GM21381 (cell line): ENCODE data around the gene ZBTB38.

ENCODE experiments used
- ATAC-seq: cut with Tn5 transposase; IDR thresholded peaks from one replicate; pipeline ENCODE4 v1.9.1; 2021; ENCODE audit warnings: mild to moderate bottlenecking, moderate library complexity; ENCODE audit not compliant: unreplicated experiment

Gene ZBTB38

DNA sequence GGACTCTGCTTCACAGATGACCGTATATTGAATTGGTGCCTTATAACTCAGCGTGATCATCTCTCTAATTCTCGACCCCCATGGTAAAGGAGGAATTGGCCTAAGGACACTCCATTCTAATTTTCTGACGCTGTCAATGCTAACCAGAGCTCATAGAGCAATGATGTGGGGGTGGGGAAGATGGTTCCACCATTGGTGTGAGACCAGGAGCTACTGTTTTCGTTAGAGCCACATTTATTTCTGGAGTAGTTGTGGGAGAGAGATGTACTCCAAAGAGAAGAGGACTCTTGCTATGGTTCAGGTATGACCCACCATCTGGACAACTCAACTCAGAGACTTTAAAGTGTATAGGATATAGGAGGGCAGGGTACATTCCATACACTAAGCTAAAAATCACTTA, 16.3 kb downstream of the ZBTB38 start:
- no peak for ATAC-seq

DNA sequence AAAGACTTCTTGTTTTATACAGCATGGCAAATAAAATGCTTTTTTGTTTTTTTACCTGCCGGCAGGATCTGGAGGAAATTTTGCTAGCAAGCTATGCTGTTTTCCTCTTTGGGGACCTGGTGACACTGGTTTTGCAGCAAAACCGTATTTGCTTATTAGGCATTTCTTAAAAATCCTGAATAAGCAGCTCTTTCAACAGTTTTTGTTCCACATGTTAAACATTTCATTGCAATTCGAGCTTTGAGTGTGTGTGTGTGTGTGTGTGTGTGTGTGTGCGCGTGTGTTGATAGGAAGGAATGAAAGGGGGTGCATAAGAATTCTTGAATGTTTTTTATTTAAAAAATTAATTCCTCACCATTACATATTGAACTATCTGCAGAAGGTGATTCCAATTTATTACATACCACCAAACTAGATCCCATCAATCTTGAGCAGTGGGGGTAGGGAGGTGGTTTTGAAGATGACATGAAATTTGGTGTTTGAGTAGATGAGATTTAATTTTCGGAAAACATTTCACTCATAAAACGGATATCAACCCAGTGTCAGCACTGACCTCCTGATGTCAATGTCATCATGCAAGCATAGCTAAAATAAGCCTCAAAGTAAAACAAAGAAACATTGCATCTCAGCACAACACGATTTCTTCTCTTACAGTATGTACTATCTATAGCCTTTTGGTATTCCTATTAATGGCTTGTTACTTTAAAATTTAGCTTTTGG, 17.3 kb downstream of the ZBTB38 start:
- no peak for ATAC-seq

DNA sequence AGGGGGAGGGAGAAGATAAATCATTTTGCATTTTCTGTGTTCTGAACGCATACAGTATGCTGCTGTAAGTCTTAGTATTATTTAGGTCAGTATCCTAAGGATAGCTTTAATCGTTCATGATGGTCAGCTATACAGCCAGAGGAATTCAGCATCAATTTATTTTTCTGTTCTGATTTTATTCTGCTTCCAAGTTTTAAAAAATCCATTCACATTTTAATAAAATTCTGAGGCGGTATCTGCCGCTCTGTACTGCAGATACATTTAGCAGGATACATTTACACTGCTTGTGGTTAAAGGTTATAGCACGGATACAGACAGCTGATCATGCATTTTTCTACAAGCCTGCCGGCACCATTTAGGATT, 17.8 kb downstream of the ZBTB38 start:
- no peak for ATAC-seq

DNA sequence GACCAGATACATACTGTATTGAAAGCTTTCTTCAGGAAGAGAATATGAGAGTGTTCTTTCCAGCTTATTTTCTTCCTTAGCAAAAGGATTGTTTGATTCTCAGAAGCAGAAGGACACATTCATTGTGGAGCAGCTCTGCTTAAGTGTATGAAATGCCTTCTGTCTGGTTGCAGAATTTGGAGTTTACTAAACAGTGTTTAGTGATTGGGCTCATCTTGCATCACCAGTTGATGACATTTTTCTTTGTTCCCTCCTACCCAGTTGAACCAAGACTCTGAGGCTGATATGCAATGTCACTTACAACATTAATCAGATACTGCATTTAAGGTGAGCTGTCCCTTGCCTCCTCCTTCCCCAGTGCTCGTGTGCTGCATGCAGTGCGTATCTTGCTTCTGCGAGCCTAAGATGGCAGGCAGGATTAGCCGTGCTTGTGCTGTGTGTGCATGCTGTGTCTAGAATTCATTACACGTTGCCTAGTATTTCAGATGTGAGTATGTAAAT, 18.4 kb downstream of the ZBTB38 start:
- no peak for ATAC-seq

DNA sequence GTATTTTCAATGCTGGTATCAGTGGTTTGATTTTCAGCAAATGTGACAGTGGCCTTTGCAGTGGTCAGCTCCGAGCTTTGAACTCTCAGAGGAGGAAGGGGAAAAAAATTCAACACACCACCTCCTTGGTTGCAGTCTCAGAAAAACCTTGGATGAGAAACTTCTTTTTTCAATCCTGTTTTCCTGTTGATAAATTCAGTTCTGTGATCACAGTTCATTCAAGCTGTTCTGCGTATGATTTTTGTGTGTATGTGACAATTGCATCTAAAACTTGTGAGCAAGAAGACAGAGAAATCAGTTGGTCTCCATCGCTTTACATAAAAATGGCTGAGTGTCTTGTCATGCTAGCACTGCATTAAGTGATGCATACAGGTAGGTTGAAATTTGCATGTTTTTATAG, 19.2 kb downstream of the ZBTB38 start:
- no peak for ATAC-seq

DNA sequence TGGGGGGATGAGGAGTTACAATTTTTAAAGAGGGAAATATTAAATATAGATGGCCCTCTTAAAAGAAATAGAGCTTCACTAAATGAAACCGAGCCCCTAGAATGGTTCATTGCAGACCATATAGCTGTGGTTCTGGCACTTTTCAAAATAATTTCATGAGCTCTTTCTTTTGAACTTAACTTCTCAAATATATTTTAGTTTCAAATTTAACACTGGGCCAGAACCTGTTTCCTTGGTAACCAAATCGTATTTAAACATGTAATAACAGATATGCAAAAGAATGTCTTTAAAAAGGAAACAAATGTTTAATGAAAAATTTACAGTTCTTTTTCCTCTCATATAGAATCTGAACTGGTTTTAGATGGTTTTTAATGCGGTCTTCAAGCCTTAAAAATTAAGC, 20.1 kb downstream of the ZBTB38 start:
- no peak for ATAC-seq

DNA sequence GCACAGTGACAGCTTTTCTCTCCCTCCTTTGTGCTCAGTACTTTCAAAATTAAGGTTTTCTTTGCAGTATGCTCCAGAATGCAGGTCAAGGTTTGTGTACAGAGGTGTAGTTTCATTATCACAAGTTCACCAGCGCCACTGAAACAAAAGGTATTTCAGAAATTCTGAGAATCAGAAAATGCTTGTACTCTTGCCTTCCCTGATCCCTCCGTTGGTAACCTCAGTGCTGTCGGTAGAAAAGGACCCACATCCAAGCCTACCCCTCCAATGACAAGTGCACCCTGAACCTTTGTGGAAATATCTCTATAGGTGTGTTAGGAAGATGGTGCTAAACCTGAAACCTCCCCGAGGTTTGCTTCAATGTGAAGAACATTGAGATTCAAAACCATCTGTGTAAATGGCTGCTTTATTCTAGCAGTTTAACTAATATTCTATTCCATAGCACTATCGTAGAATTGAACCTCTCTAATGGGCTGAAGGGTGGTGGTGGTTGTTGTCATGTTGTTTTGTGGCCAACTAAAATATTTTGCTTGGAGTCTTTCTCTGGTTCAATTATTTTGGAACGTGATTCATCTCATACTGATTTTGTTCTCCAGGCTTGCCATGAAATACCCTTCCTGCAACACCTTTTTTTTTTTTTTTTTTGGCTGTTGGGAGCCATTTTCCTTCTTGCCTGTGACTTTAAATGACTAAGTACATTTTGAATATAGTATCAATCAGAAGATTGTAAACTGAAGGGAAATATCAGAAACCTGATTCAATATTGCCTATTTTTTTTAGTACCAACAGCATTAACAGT, 20.7 kb downstream of the ZBTB38 start:
- no peak for ATAC-seq

DNA sequence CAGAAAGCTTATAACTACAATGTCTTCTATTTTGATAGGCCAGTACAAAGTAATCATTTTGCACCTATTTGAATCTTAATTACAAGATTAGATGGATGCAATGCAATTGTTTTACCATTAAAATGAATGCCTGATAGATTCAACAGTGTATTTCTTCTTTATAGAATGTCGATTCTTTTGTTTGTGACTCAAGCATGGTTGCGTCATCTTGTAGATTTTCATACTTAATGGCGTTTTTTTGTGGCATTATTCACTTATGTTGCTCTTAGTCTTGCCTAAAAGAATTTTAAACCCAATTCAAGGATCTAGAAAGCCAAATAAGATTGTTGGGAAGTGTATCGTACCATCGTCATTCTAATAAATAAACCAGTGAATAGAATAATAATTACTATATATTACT, 21.4 kb downstream of the ZBTB38 start:
- no peak for ATAC-seq

DNA sequence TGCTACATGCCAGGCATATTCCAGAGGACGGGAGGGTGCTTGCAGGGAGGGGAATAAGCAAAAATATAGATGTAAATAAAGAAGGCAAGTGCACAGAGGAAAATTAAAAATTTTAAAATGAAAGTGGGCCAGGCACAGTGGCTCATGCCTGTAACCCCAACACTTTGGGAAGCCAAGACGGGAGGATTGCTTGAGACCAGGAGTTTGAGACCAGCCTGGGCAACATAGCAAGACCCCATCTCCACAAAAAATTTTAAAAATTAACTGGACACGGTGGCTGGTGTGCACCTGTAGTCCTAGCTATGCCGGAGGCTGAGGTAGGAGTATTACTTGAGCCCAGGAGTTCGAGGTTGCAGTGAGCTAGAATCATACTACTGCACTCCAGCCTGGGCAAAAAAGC, 22.4 kb downstream of the ZBTB38 start:
- ATAC-seq: no peak

DNA sequence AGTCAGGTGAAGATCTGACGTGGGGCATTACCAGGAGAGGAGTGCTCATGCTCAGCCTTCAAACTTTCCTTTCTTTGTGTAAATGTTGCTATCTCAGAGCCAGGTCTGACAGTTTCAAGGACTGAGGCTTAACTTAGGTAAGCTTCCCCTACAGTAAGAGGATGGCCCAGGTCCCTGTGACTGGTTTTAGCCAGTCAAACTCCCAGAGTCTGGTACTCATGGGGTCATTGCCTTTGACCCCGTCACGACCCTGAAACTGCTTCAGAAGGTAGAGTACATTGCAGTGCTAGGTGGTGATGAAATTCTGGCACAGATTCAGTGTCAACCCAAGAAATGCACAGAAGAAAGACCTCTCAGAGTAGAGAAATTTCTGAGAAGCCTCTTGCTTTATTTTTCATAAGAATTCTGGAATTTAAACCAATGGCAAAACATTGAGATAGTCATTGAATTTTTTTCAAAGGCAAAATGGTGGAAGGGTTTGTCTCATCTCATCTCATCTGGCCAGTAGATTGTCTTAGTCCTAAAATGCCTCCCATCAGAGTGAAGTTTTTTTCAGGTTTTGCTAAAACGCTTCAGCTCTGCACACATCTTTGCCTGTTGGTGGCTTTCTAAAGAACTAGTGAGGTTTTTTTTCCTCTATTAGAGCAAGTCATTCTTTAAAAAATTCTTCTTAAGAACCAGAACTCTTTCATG, 23.1 kb downstream of the ZBTB38 start:
- ATAC-seq: no peak

DNA sequence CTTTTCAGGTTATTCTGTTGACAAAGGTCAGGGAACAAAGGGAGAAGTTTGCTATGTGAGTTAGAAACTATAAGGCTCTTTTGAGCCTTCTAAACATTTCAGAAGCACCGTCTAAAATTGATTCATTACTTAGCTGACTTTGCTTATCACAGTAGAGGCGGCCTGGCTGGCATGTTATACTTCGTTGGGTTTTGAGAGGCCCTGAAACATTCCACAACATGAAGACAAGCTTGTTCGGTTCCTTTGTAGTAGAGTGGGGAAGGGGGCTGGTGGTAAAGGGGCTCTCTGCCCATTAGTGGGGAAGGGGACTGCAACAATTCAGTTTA, 23.6 kb downstream of the ZBTB38 start:
- ATAC-seq: no peak

DNA sequence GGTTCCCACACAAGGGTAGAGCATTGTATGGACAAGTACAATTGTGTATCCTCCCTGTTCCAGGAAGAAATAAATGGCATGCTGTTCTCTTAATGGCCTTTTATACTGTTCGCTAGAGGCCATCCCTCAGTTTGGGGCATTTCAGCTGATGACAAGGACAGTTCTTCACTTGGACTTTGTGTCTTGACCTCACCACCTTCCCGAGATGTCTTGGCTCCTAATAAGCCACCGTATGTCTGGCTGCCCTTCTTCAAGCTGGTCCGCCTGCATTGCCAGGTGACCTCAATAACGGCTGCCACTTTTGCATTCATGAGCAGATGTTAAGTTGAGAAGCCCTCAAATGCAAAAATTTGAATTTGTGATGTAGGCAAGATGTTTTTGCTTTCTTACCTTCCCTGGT, 24.1 kb downstream of the ZBTB38 start:
- ATAC-seq: no peak

DNA sequence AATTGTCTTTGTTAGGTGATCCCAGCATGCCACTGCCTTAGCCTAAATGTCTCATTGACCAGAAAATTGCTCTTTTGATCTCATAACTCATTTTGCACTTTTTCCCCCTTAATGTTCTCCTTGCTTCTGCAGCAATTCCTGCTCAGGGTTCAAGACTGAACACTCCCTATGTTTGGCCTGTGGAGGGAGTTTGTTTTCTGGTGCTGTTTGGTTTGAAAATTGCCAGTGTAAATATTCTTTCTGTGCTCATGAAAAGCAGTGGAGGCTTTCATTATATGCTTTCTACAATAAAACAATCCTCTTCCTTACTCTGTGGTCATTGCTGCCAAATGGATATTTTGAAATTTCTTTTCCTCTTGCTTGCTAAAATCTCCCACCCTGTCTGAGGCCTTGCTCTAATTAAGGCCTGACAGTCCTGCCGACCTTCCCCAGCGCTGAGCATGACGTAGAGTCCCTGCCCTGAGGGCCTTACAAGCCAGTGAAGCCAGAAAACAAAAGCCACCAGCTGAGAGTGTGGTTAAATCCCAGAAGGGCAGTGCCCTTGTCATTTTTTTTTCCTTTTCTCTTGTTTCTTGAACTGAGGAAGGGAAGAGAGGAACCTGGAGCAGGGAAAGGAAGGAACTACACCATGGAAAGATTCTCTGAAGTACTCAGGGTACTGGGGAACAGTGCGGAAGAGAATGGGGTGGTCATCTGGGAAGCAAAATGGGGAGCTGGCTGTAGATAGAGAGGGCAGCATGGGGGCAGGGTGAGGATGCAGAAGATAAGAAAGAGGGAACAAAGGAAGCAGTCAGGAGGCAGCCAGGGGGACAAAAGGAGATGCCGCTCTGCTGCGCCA, 24.8 kb downstream of the ZBTB38 start:
- no peak for ATAC-seq

DNA sequence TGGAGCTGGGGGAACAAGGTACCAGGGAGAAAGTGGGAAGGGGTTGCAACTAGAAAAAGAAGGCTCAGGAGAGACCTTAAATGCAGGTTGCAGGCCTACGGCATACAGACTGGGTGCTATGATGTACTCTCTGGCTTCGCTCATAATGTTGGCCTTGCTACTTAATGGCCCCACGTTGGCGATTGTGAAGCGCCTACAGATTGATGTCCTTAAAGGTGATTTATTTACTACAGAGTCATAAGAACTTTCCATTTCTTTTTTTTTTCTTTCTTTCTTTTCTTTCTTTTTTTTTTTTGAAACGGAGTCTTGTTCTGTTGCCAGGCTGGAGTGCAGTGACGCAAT, 25.4 kb downstream of the ZBTB38 start:
- no peak for ATAC-seq

DNA sequence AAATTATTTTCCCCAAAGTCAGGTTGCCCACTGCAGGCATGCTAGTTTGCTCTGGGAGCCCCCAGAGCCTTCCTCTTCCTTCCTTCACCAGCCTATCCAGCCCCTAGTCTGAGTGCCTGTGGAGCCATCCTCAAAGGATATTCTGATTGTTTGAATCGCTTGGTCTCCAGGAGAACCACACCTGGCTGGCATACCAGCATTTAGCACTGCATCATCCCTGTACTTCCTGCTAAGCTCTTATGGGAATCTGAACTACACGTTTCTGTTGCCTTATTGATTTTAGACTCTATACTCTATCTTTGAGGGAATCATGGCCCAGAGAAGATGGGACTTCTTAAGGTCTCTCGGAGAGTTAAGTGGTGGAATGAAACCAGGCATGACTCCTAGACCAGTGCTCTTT, 26.3 kb downstream of the ZBTB38 start:
- no peak for ATAC-seq

DNA sequence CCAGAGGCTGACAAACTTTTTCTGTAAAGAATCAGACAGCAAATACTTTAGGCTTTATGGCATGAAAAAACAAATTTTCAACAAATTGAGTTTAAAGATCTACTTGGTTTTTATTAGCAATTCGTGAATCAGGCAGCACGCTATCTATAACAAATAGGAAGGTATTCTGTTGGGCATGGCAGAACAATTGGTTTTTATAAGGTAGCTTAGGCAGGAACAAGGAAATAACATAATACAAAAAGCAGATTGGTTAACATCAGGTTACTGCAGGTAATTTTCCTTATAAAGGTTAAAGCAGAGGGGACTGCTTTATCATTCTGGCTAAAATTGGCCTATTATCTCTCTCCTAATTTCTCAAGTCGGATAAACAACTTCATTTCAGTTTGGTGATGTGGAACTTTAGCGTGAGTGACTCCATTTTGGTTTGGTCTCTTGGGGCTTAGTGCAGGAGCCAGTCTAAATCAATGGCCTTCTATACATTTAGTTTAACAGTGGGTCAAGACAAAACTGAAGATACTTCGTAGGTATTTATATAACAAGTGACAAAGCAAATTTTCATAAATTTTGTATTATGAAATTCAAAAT, 26.8 kb downstream of the ZBTB38 start:
- ATAC-seq: no peak

DNA sequence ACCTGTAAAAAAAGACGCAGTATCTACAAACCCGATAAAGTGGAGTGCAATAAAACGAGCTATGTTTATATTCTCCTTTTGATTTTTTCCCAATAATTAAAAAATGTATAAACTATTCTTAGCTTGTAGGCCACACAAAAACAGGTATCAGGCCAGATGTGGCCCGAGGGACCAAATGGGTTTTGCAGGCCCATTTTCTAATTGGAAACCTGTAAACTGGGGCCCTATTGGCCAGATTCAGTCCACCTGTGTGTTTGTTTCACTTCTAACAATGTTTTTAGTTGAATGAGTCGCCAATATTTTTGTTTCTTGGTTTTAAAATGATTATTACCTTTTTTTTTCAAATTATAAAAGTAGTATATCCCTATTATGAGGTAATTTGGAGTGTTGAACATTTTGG, 29.7 kb downstream of the ZBTB38 start:
- ATAC-seq: no peak

DNA sequence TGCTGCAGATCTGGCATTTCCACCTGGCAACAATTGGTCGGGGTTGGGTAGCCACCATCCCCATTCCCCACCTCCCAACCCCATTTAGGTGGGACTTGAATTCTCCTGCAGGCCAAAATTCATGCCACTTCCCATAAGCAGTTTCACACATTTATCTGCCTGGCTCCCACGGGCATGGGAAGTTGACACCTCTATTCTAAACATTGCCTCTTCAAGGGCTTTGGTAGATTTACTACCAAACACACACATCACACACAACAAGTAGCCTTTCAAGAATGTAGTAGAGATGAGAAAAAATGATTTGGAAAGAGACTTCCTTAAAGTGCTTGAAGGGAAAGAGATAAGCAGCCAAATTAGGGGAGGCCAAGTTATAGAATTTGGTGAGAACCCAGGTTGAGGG, 30.9 kb downstream of the ZBTB38 start:
- no peak for ATAC-seq

DNA sequence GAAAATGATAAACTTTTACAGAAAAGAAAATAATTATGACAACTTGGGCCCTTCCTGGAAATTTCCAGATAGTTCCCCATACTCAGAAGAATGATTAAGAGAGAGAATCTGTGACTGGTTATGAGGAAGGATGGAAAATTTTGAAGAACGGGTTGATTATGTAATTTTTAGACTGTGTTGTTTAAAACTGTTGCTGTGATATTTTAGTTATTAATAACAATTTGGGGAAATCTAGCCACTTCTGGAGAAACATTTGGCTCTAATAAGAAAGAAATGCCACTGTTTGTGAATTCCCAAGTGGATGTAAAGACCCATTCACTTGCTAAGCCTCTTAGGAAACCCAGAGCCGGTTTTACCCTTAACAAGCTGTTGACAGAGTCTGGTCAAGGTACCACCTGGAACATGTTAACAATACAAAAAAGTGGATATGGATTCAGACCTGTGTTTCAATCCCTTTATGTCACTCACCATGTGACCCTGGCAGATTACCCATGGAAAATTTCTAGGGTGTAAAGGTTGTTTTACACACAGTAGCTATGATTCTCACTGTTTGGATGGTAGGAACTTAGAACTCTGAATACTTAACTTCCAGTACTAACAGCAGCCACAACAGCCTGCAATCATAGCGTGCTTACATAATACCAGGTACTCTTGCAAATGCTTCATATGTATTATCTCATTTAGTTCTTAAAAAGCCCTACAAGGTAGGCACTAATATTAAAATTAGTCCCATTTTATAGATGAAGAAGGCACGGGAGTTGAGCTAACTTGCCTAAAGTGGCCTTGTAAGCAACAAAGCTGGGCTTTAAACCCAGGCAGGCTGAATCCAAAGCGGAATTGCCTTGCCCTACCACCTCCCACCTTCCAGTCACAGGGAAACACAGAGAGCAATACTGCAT, 32.0 kb downstream of the ZBTB38 start:
- ATAC-seq: no peak

DNA sequence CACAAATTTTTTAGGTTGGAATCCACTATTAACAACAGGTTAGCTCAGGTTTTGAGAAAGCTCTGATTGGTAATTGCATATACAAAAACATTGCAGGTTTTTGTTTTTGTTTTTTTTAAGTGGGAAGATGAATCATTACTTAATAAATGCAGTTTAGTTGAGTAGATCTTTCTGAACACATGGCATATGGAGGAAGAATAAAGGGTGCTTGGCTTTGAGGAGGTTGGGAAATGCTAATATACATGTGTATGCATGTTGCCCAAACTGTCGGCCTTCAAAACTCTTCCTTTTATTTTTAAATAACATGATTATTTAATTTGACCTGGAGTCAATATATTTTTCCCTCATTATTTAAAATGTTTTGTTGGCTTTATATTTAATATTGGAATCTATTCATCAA, 32.8 kb downstream of the ZBTB38 start:
- ATAC-seq: no peak
